Measurements from ENCODE around the gene CTSZ.
"Not testable (repeated sequence)": the region's sequence is repeated elsewhere in the genome, so short reads cannot be mapped to it uniquely, and the experiment has no call there.

Gene CTSZ

GRCh38 chr20:58996226-58996611, 10.8 kb downstream of the CTSZ start:
- no peak for DNase-seq (ENCODE audit: low read depth)

GRCh38 chr20:58995461-58996225, 11.4 kb downstream of the CTSZ start:
- DNase-seq (ENCODE audit: low read depth): no peak

- no peak for DNase-seq (ENCODE audit: low read depth)
Observed at GRCh38 chr20:58994390-58995159, 12.5 kb downstream of the CTSZ start.

GRCh38 chr20:58993332-58994248, 13.5 kb downstream of the CTSZ start:
- DNase-seq (ENCODE audit: low read depth): no peak

GRCh38 chr20:58992911-58993310, 14.1 kb downstream of the CTSZ start:
- no peak for DNase-seq (ENCODE audit: low read depth)

- DNase-seq (ENCODE audit: low read depth): no peak
Observed at GRCh38 chr20:58991715-58992114, 15.3 kb downstream of the CTSZ start.

GRCh38 chr20:58990651-58991445, 16.2 kb downstream of the CTSZ start:
- DNase-seq (ENCODE audit: low read depth): no peak

- no peak for DNase-seq (ENCODE audit: low read depth)
Observed at GRCh38 chr20:58989196-58989595, 17.9 kb downstream of the CTSZ start.

- DNase-seq (ENCODE audit: low read depth): no peak
Observed at GRCh38 chr20:58988565-58988882, 18.5 kb downstream of the CTSZ start.

- DNase-seq (ENCODE audit: low read depth): no peak
Observed at GRCh38 chr20:58987790-58988564, 19.1 kb downstream of the CTSZ start.

- no peak for DNase-seq (ENCODE audit: low read depth)
Observed at GRCh38 chr20:58986968-58987517, 20.0 kb downstream of the CTSZ start.

GRCh38 chr20:58986286-58986967, 20.6 kb downstream of the CTSZ start:
- no peak for DNase-seq (ENCODE audit: low read depth)

- DNase-seq (ENCODE audit: low read depth): no peak
Observed at GRCh38 chr20:58985656-58986055, 21.4 kb downstream of the CTSZ start.

- no peak for DNase-seq (ENCODE audit: low read depth)
Observed at GRCh38 chr20:58984691-58985090, 22.4 kb downstream of the CTSZ start.

GRCh38 chr20:58983115-58983468, 24.0 kb downstream of the CTSZ start:
- not testable (repeated sequence) for DNase-seq (ENCODE audit: low read depth)

- DNase-seq (ENCODE audit: low read depth): no peak
Observed at GRCh38 chr20:58982406-58983114, 24.5 kb downstream of the CTSZ start.

- no peak for DNase-seq (ENCODE audit: low read depth)
Observed at GRCh38 chr20:58981628-58982364, 25.3 kb downstream of the CTSZ start.

- DNase-seq (ENCODE audit: low read depth): peak; percentile 83
Observed at GRCh38 chr20:58980711-58981627, 26.1 kb downstream of the CTSZ start, which contains the start of gene NELFCD. TSS of gene NELFCD (plus strand) at chr20:58981256. CDS start at chr20:58981310, 54 bp downstream.
